GM21360 (cell line): Measurements from ENCODE around the gene GID4.
A peak's percentile ranks its signal among the peaks of the same experiment; 100 is the strongest.

Experiments used
- ATAC-seq: cut with Tn5 transposase; IDR thresholded peaks from one replicate; pipeline ENCODE4 v1.9.1; 2021; ENCODE audit warnings: mild to moderate bottlenecking, moderate library complexity; ENCODE audit not compliant: unreplicated experiment

Gene GID4

DNA sequence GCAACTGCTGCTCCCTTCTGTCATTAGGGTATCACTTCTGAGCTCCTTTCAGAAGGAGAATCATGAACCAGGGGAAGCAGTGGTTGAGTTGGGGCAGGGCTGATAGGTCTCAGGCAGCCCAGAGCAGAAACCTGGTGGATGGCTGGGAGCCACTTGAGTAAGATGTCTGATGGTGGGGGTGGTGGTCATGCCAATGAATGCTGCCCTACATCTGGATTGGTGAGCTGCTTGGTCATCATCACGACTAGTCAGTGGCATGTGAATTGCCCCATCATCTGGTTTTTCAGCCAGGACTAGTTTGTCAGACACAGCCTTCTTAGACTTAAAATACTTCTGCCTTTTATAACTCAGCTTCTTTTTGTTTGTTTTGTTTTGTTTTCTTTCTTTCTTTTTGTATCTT, 2.6 kb downstream of the GID4 start:
- ATAC-seq, result no peak

DNA sequence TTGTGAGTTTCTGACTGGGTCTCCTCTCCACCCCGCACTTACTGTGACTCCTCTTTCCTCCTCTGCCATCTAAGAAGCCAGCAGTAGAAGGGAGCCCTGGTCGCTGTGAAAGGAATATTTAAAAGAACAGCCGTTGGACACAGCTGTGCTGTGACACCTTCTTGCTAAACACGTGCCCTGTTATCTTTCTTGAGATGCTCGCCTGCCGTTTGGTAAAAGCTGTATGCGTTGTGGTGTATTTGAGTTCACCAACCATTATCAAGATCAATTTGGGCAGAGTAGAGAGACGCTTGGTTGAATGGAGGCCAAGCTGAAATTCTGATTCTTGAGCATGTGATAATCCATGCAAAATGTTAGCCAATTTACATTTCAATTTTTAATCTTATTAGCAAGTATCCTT, 3.8 kb downstream of the GID4 start:
- ATAC-seq, result no peak

- no peak for ATAC-seq
These were observed 4.3 kb downstream of the GID4 start for GRCh38 chr17:18043491-18043890.

- ATAC-seq, result no peak
These were observed 5.4 kb downstream of the GID4 start for GRCh38 chr17:18044609-18045008.

- ATAC-seq, result no peak
These were observed 6.6 kb downstream of the GID4 start for GRCh38 chr17:18045691-18046350.

DNA sequence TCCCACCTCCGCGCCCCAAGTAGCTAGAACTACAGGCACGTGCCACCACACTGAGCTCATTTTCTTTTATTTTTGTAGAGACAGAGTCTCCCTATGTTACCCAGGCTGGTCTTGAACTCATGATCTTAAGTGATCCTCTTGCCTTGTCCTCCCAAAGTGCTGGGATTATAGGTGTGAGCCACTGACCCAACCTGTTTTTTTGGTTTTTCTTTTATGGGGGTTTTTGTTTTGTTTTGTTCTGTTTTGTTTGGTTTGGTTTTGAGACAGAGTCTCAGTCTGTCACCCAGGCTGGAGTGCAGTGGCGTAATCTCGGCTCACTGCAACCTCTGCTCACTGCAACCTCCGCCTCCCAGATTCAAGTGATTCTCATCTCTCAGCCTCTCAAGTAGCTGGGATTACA, 16.4 kb downstream of the GID4 start:
- no peak for ATAC-seq

GRCh38 chr17:18056214-18056613, 17.0 kb downstream of the GID4 start:
- ATAC-seq, result no peak

GRCh38 chr17:18059283-18059682, 20.1 kb downstream of the GID4 start:
- ATAC-seq, result no peak

DNA sequence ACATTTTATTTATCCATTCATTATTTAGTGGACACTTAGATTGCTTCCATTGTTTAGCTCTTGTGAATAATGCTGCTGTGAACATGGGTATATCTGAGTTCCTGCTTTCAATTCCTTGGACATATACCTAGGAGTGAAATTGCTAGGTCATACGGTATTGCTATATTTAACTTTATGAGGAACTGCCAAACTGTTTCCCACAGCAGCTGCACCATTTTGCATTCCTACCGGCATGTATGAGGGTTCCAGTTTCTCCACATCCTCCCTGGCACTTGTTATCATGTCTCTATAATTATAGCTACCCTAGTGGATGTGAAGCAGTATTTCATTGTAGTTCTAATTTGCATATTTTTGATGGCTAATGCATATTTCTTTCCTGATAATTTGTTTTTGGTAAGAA, 24.8 kb downstream of the GID4 start:
- ATAC-seq, result no peak

DNA sequence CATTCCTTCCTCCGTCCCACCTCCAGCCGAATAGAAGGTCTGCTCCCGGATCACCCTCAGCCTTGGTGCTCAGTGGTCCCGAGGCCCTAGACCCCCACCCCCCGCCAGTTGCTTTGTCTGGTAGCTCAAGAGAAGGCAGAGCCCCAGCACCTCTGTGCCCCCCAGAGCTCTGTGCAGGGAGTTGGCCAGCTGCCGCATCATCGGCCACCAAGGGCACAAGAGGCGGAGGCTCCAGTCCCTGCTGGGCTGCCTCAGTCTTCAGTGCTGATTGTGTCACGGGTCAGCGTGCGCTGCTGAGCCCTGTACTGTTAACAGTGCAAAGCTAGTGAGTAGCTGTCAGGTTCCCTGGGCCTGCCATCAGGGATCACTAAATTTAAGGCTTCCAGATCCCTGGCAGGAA, 26.3 kb downstream of the GID4 start:
- no peak for ATAC-seq

DNA sequence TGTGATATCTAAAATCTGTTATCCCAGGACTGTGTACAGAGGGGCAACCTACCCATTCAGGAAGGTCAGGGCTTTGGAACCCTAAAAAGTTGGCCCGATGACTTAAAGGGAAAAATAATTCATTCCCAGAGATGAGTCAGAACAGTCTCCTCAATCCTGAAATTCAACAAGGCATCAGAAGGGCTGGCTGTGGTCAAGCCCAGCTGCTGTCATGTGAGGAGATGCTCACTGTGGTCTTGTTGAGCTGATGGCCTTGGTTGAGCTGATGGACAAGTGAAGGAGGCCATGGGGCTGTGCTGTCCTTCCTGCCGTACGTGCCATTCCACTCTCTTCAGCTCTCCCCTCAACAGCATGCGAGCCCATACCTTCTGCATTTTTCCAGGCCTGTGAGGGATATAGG, 27.7 kb downstream of the GID4 start:
- no peak for ATAC-seq

DNA sequence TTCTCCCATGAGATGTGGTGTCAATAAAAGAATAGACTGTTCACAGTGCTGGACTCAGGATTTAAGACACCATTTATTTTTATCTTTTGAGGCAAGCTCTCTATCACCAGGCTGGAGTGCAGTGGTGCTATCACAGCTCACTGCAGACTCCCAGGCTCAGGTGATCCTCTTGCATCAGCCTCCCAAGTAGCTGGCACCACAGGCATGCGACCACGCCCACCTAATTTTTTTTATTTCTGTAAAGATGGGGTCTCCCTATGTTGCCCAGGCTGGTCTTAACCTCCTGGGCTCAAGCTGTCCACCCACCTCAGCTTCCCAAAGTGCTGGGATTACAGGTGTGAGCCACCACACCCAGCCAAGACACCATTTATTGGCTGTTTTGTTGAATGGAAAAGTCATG, 29.9 kb downstream of the GID4 start:
- ATAC-seq, result no peak

DNA sequence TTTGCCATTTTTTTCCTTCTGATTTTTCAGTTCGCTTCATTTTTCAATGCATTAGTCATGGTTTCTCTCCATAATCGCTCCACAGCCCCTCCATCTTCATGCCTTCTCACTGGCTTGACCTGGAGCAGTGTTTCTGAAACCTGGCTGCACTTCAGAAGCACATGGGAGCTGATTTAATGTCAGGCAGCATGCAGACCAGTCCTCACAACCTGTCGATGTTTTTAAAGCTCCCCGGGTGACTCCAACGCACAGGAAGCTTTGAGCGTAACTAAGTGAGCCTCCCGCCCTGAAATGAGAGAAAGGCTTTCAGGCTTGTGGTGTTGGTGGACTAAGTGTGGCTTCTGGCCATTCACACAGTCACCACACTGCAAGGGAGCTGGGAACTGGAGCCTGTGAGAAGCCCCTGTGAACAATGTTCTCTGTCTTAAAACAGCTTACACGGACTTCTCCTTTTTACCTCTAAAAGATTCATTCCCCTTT, 31.7 kb downstream of the GID4 start:
- ATAC-seq, result no peak

DNA sequence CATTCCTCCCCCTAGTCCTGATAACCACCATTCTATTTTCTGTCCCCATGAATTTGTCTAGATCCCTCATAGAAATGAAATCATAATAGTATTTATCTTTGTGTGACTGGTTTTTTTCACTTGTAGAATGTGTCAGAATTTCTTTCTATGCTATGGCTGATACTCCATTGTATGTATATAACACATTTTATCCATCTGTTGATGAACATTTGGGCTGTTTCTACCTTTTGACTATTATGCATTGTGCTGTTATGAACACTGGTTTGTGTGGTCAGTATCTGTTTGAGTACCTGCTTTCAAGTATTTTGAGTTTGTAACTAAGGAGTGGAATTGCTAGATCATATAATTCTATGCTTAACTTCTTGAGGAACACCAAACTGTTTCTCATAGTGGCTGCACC, 32.5 kb downstream of the GID4 start:
- ATAC-seq, result no peak

DNA sequence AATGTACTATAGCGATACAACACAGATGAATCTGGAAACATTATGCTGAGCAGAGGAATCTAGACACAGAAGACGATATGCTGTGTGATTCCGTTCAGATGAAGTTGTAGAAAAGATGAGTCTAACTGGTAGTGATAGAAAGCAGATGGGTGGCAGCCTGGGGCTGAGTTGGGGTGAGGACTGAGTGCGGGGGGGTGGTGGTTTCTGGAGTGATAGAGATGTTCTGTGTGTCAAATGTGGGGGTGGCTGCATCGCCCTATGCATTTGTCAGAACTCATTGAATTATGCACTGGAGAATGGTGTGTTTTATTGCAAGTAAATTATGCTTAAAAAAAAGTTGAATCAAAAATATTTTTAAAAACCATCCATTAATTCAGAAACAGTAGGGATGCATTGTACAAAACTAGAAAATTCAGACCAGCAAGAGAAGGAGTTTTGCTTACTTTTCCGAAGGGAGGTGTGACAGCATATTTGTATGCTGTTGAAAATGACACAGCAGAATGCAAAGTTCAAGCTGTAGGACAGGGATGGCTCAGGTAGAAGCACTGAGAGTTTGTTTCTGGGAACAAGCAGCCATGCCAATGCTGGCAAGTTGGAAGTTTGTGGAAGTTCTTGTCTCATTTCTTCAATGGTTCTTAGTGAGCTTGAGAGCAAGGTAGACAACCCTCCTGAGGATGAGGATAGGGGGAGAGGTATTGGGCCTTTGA, 35.5 kb downstream of the GID4 start:
- no peak for ATAC-seq

DNA sequence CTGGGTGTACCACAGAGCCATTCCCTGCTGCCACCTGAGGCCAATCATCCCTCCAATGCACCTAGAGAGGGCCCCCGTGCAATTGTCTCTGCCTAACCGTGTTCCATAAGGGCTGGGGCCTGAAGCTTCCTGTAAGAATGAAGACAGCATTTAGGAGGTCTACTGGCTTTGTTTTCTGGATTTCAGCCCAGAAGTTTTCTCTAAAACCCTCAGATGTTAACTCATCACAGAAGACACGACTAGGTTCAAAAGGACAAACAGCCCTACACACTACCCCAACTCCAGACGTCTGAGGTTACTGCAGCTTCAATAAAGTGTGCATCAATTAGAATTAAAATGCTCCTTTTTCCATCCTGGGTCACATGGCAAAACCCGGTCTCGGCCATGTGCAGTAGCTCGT, 37.7 kb downstream of the GID4 start:
- ATAC-seq, result no peak

- no peak for ATAC-seq
These were observed 40.3 kb downstream of the GID4 start for GRCh38 chr17:18079543-18079942.

GRCh38 chr17:18084256-18084655, 45.0 kb downstream of the GID4 start:
- ATAC-seq, result no peak

DNA sequence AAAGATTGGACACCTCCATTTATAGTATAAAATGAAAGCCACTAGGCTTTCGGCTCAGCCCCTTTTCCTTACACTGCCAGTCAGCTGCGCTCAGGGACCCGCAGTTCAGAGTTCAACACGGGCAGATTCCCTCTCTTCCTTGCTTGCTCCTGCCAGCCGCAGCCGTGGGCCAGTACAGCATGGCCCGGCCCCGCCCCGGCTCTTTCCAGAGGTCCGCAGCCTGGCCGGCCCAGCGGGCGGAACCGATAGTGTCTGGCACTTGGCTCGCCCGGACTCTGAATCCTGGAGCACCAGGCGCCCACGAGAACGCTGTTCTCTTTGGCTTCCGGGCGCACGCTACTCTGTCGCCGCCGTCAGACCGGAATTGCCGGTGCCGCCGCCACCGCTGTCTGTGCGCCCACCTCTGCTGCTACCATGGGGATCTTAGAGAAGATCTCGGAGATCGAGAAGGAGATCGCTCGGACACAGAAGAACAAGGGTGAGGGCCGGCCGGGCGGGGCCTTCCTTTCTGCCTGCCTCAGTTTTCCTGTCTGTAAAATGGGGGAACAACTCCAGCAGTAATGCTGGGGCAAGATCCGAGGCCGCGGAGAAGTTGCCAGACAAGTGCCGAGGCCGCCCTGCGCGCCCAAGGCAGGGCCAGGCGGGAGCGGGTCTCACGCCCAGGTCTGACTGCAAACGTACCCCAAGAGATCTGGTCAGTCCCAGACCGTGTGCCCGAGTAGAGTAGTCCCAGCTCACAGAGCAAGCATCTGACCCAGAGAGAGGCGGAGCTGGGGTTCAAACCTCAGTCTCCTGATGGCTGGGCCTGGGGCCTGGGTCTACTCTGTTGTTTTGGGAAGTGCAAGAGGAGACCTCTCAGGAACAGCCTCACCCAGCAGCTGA, 48.6 kb downstream of the GID4 start, which contains the start of gene DRG2:
DRG2 (plus strand) TSS at position 339 of the 882 bp plus-strand sequence; CDS start at position 415, 76 bp downstream.
- peak; percentile 86 for ATAC-seq

- ATAC-seq, result no peak
These were observed 50.4 kb downstream of the GID4 start for GRCh38 chr17:18089613-18090012.

DNA sequence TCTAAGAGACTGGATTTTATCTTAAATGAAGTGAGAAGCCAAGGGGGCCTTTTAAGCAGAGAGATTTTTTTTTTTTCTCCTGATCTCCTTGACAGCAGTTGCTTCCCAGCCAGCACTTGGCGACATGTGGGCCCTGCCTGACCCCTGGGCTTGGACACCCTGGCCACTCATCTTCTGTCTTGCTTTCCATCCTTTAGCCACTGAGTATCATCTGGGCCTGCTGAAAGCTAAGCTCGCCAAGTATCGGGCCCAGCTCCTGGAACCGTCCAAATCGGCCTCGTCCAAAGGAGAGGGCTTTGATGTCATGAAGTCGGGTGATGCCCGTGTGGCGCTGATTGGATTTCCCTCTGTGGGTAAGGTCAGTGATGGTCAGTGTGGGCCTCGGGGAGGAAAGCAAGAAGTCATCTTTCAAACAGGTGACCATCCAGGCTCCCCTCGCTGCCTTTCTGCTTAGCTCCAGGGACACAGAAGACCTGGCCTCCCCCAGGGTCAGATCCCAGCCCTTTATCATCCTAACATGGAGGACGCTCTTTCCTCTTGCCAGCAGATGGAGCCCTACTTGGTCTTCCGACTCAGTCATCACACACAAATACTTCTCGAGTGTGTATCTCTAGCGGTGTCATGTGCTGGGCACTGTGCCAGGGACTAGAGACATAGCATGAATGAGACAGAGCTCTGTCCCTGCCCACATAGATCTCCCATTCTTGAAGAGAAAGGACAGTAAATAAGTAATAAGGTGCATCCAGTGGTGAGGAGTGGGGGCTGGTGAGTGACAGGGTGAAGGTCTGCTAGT, 54.6 kb downstream of the GID4 start:
- no peak for ATAC-seq
